Measurements from ENCODE around the gene FBXO45.
"Not testable (repeated sequence)": the region's sequence is repeated elsewhere in the genome, so short reads cannot be mapped to it uniquely, and the experiment has no call there.

The FBXO45 gene

DNA sequence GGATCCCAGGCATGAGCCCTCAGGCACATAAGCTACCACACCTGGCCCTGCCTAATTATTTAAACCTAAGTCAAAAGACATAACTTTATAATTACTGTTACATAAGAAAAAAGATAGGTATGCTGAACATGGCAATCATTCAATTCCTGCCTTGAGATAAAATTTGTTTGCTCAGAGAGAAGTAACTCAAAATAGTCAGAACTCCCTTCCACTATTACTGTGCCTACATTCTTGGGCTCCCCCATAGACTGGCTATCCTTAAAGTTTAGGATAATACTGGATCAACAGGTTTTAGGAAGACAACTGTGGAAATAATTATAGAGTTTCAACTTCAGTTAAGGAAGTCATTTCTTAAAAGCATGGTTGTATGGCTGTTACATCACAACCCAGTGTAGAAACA, 10.0 kb upstream of the FBXO45 start:
- DNase-seq, result no peak

DNA sequence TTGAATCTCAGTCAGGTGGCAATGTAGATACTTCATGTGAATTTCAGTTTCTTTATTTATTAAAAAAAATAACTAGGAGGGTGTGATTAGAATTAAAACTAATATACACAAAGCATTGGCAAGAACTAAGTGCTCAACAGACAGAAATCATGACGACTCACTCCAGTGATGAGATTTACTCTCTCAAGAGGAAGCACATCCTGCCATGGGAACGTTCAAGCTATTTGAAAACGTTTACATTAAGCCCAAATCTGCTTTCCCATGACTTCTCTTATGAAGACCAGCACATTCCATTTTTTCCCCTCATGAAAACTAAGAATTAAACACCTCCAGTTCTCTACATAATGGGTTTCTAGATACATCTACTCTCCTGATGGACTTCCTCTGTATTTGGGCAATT, 8.6 kb upstream of the FBXO45 start:
- no peak for DNase-seq

DNA sequence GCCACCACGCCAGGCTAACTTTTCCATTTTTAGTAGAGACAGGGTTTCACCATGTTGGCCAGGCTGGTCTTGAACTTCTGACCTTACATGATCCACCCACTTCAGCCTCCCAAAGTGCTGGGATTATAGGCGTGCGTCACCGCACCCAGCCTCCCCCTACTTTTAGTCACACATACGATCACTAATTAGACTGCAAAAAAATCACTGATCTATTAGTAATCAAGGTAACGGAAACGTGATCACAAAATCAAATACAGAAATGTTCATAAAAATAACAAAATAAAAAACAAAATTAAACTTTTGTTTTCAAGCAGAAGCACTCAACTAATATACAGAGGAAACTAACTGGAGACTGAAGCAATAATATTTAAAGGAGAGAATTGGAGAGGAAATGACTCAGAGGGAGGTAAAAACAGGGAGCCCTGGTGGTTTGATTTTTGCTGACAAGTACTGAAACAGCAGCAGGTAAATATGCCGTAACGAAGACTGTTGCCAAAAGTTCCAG, 4.7 kb upstream of the FBXO45 start:
- no peak for DNase-seq

DNA sequence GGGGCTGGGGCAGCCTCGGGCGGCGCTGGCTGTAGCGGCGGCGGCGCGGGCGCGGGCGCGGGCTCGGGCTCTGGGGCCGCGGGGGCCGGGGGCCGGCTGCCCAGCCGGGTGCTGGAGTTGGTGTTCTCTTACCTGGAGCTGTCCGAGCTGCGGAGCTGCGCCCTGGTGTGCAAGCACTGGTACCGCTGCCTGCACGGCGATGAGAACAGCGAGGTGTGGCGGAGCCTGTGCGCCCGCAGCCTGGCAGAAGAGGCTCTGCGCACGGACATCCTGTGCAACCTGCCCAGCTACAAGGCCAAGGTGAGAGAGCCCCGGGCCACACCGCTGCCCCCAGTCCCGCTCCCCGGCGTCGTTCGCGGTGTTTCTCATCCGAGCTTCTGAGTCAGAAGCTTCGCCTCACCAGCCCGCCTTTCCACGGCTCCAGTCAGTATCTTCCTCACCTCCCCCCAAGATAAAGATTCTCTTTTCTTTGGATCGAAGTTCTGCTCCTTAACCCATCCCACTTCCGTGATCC, 600 bp downstream of the FBXO45 start:
- peak; percentile 49 for DNase-seq

DNA sequence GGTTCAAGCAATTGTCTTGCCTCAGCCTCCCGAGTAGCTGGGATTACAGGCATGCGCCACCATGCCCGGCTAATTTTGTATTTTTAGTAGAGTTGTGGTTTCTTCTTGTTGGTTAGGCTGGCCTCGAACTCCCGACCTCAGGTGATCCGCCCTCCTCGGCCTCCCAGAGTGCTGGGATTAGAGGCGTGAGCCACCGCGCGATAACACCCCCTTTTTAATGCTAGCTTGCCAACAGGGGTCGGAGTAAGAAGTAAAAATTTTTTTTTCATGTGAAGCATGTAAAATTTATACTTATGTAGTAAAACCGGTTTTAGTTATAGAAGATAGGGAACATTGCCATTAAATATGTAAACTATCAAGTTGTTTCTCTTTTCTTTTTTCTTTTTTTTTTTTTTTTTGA, 1.9 kb downstream of the FBXO45 start:
- not testable (repeated sequence) for DNase-seq

DNA sequence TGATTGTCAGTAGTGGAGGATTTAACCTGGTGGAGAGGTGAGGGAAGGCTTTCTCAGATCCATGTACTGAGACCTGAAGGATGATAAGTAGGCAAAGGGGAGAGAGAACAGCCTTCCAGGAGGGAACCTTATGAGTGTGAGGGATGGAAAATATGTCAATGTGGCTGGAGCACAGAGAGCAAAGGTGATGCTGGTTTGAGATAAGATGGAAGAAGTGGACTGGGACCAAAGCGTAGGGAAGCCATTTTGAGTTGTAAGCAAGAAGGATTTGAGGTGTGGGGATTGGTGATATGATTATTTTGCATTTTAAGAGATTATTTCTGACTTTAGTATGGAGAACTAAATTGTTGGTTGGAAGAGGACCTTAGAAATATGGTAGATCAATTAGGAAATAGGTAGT, 3.9 kb downstream of the FBXO45 start:
- no peak for DNase-seq

DNA sequence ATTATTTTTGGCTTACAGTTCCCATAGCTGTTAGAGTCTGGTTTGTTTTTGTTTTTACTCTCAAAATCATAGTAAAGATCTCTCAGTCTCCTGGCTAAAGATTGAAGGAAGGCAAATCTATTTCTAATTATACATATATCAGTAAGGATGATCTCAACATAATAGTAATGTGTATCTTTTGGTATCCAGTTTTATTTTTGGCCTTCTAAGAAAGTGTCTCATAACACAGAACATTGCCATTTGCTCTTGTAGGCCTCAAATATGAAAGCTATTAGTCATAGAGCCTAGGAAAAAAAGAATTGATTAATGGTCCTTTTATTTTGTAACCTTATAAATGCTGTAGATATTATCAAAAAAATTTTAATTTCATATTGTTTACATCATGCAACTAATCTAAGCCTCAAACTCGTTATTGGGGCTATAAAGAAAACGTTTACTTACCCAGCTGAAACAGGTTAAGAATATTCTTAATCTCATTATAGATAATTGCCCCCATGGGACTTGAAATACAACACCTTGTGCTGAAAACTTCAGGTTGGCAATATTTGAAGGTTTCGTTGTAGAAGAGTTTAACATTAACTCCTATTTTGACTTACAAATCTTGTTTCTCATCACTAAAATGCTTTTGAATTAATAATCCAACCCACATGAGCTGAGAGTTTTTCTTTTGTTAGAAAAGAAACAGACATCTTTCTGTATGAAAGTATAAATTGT, 16.7 kb downstream of the FBXO45 start:
- DNase-seq, result no peak

DNA sequence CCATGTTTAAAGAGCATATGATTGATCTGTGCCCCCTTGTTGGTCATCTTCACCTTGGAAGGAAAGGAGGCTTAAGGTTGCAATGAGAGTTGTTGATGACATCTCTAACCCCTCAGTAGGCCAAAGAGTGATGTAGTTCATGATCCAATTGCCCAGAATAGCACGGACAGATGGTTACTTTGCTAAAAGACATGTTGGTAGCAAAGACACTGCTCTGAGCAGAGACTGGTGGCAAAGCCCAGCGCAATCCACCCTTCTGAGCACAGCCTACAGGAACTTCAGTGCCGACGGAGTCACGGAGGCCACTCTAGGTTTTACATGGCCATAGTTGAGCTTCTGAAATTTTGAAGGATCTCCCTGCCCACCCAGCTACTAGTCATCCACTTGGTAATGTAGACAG, 21.8 kb downstream of the FBXO45 start:
- DNase-seq, result no peak

DNA sequence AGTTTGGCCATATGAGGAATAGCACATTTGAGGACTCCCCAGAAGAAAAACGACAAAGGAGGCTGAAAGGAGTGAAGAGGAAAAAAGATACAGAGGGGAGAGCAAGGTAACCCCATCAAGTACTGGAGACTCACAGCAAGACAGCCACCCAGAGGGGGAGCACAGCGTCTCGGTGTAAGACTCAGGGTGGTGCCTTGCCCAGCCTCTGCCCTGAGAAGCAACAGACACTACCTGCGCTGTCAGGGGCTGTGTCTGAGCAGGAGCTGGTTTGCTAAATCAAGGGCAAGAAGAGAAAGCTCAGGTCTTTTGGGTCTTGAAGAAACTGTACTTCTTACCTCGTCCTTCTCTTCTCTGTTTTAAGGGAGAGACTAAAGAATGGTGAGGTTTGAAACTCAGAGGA, 27.9 kb downstream of the FBXO45 start:
- DNase-seq, result no peak

DNA sequence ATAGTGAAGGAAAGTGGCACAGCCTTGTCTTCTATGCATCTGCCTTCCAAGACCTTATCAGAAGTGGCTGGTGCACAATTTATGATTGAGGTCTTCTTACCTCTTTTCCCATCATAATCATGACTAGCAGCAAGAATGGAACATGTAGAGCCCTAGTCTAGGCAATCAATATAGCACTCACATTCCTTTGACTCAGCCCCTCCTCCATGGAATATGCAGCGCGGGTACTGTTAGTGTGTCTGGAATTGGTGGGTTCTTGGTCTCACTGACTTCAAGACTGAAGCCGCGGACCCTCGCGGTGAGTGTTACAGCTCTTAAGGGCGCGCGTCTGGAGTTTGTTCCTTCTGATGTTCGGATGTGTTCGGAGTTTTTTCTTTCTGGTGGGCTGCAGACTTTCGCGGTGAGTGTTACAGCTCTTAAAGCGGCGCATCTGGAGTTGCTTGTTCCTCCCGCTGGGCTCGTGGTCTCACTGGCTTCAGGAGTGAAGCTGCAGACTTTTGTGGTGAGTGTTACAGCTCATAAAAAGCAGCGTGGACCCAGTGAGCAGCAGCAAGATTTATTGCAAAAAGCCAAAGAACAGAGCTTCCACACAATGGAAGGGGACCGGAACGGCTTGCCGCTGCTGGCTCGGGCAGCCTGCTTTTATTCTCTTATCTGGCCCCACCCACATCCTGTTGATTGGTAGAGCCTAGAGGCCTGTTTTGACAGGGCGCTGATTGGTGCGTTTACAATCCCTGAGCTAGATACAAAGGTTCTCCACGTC, 29.7 kb downstream of the FBXO45 start:
- not testable (repeated sequence) for DNase-seq

DNA sequence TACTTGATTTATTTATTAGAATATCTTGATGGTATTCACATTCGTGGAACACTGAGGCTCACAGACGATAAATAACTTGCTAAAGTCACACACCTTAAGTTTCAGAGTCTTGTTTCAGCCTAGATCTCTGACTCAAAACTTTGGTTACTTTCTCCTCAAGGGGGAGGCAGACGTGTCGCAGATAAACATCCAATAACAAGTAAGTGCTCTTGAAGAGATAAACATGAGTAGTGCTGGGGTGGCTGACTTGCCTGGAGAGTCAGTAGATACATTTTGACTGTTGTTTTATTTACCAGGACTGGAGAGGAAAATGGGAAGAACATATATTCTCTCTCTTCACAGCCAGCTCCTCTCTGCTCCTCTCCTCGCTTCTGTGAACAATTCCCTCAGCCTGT, 31.3 kb downstream of the FBXO45 start:
- no peak for DNase-seq

DNA sequence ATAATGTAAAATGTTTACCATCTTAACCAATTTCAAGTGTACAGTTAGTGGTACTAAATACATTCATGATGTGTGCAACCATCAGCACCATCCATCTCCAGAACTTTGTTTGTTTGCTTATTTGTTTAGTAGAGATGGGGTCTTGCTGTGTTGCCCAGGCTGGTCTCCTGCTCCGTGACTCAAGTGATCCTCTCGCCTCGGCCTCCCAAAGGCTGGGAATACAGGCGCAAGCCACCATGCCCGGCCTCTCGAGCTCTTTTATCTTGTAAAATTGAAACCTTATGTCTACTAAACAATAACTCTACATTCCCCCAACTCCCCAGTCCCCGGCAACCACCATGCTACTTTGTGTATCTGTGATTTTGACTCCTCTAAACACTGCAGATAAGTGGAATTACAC, 31.9 kb downstream of the FBXO45 start:
- DNase-seq, result no peak

DNA sequence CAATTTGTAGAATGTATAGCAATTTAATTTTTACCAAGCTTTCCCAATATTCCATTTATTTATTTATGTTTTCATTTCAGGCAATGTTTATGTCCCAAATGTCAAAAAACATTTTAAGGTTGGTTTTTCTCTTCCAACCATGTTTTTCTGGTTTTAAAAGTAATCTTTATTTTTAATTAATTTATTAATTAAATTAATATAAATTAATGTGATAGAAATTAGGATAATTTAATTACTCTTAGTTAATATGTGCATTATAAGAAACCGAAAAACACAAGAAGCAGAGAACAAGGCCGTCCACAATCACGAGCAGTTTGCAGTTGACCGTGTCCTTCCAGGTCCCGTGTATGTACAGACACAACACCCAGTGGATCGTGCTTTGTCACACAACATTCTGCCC, 34.2 kb downstream of the FBXO45 start:
- DNase-seq, result no peak

DNA sequence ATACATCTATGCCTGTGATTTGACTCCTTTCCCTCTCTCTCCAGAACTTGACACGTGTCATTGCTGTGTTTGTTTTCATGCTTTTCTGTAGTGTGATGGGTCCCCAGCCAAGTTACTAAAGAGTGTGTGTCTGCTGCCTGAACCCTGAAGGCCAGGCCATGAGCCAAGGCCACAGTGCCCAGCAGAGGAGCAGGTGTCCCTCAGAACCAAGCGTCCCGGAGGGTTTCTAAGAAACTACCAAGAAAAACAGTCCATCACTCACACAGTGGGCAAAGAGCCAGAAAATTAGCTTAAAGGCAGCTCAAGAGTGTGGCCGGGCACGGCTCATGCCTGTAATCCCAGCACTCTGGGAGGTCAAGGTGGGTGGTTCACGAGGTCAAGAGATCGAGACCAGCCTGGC, 35.2 kb downstream of the FBXO45 start:
- no peak for DNase-seq

DNA sequence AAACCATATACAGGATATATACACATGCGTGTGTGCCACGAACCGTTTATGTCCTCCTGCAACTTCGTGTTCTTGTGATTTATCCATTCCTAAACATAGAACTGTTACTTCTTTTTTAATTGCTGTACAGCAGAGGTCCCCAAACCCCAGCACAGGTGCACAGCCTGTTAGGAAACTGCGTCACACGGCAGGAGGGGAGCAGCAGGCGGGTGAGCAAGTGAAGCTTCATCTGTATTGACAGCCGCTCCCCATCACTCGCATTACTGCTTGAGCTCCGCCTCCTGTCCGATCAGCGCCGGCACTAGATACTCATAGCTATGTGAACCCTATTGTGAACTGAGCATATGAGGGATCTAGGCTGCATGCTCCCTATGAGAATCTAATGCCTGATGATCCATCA, 36.1 kb downstream of the FBXO45 start:
- no peak for DNase-seq

DNA sequence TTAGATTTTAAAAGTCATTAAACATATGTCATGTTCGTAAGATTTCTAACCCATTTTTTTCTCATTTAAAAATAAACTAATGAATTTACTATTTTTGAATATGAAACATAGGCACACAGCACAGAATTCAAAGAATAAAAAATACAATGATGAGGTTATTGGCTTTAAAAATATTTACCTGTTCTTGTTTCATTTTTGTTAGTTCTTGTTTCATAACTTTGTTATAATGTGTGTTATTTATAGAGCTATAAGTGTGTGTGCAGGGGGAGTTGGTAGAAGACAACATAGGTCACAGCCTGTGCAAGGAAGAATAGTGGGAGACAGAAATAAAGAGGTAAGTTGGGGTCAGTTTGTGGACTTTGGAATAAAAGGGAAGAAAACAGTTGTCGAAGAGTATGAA, 40.2 kb downstream of the FBXO45 start:
- DNase-seq, result no peak

DNA sequence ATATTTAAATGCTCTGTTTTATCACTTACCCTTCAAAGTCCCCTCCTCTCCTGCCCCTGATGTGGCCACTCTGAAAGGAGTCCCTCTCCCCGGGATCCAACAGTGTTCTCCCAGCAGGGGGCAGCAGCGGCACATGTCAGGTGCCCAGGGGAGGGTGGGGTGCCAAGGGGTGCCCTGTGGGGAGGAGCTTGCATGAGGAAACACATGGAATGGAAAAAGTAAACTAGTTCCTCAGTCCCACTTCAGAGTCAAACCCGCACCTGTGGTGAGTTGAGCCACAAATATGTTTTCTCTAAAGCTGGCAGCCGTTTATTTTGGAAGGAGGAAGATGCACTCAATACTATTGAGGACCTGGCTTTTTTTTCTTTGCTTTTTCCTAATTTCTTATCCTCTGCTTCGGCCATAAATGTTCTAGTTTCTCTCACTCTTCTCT, 40.9 kb downstream of the FBXO45 start:
- DNase-seq, result peak; percentile 91

DNA sequence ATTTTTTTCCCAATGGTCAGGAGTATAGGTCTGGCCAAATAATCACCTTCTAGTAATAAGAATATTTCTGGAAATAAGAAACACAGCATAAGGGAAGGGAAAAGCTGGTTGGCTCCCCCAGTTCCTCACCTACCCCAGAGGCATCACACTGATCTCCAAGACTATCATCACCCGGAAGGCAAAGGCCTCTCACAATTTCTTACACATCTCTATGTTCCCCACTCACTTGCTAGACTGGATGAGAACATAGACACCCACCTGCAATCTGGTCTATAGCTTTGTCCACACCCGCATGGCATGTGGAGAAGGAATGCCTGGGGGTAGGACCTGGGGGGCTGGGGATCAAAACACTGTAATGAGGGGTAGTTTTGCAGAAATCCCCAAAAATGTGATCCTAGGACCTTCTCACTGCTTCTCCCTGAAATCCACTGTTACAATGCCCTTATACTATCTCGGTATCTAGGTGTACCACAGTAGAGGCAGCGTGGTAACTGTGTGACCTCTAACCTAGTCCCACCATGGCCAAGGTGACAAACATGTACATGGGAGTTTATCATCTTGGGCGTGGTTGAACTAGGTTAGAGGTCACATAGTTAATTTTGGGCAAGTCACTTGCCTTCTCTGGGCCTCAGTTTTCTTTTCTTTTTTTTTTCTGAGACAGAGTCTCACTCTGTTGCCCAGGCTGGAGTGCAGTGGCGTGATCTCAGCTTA, 41.5 kb downstream of the FBXO45 start:
- no peak for DNase-seq

DNA sequence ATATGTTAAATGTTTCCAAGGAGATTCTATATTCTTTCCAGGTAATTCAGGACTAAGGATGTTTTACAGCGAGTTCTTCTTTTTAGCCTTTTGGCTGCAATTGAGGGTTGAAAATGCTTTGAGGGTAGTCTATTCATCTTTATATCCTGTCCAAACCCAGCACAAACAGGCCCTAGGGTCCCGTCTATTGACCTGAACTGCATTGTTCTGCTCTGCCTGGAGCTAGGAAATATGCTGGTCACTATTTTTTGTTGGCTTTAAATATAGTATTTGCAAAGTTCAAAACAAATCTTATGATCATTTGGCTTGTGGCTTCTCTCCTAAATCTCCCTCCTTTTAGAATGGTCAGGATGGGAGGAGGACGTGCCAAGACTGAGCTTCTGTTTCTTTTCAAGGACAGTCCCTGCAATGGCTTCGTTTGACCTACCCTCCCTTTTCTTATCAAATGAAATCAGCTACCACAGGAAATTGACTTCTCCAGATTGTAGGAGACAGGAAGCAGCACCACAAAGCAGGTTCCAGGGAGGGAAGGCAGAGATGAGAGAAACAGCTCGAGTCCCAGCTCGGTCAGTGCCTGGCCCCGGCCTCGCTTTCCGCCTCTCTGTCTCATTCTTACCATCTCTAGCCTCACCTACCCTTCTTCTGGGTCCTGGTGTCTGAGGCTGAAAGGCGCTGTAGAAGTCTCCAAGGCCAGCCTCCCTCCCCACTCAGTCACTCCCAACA, 43.5 kb downstream of the FBXO45 start:
- DNase-seq, result no peak

DNA sequence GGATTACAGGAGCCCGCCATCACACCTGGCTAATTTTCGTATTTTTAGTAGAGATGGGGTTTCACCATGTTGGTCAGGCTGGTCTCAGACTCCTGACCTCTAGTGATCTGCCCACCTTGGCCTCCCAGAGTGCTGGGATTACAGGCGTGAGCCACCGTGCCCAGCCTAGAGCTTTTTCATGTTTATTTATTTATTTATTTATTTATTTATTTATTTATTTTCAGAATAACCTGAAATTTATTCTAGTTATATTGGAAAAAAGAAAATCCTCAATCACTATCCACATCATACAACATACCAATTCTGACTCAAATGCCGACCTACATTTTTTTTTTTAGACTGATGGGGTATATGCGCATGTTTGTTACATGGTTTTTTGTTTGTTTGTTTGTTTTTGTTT, 46.8 kb downstream of the FBXO45 start:
- not testable (repeated sequence) for DNase-seq

DNA sequence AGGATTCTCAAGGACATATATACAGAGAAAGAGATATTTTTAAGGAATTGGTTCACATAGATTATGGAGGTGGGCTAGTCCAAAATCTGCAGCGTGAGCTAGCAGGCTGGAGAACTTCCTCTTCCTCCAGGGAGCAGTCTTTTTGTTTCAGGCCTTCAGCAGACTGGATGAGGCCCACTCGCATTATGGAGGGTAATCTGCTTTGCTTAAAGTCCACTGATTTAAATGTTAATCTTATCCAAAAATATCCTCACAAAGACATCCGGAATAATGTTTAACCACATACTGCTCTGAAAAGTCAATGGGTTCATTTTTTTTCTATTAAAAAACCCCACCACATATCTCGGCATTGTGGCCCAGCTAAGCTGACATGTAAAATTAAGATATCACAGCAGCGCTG, 48.8 kb downstream of the FBXO45 start:
- DNase-seq, result no peak

DNA sequence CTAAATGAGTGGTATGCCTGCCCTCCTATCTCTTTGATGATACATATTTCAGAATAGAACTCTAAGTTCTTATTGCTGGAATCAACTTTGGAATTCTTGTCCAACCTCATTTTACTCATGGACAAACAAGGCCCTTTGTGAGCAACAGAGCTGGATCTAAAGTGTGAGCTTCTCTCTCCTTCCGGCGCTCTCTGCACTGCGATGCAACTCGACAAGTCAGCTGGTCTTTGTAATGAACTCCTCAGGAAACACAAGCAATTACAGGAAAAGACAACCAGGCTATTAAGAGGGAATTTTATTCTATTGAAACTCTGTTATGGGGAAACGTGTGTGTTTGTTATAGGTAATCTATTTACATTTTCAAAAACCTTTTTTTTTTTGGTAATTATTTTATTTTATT, 50.8 kb downstream of the FBXO45 start:
- DNase-seq, result no peak

DNA sequence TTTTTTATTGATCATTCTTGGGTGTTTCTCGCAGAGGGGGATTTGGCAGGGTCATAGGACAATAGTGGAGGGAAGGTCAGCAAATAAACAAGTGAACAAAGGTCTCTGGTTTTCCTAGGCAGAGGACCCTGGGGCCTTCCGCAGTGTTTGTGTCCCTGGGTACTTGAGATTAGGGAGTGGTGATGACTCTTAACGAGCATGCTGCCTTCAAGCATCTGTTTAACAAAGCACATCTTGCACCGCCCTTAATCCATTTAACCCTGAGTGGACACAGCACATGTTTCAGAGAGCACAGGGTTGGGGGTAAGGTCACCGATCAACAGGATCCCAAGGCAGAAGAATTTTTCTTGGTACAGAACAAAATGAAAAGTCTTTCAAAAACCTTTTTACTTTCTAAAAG, 51.2 kb downstream of the FBXO45 start:
- DNase-seq, result not testable (repeated sequence)
